ENCODE measurements around the gene RPS21. TPM values are rescaled to one million over a fixed set of nuclear protein-coding genes. Genes with fewer than 3 reads are reported as not detected.

Gene RPS21
- total and polyA plus RNA-seq, 2 of the 4 experiments (the other 2 are of a cell fraction): 2,710 to 4,298 TPM

DNA sequence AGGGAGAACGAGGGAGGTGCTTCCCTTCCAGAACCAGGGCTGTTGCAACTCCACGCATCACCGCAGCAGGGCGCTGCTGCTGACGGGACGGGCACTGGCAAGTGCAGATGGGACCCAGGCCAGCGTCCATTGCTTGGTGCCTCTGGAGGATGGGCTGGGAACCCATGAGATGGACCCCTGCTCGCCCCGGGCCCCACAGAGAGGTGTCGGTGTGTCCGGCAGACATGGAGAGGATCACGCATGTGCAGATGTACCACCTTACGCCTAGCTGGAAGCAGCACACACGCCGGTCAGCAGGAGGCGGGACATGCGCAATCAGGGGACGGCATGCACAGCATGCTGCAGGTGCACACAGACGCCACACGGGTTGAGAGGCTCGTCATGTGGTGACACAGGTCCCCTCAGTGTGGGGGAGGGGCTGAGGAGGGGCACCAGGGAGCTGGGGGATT is 14.5 kb downstream of the RPS21 start:
- no peak overlapping the region for H3K4me3 ChIP-seq (ENCODE audit: insufficient read depth, low read depth, low read length)
- ChIA-PET POLR2A (ENCODE audit: unreplicated experiment) (no interaction called here), CTCF (no interaction called here)

More for the DNA sequence above, 14.5 kb downstream of the RPS21 start:
- Histone ChIP-seq H2AK5ac (ENCODE audit: low read depth, low read length) (no peak overlapping the region), H3K9me1 (ENCODE audit: insufficient read depth, low read length) (0 out of 2 replicates have a peak, but pooled peaks cover 4% of the 10 kb centered on the region), H2BK120ac (ENCODE audit: low read depth, low read length) (no peak overlapping the region), H2AK9ac (replicated peaks; ENCODE audit: low read depth, low read length, poor library complexity) (no peak overlapping the region), H3K9me3 (ENCODE audit: control insufficient read depth, insufficient read depth, low read length) (no peaks in the 10 kb centered on the region), H4K91ac (ENCODE audit: insufficient read depth, low read depth, low read length) (no peak overlapping the region), H2BK5ac (ENCODE audit: low read depth, low read length, poor library complexity, severe bottlenecking) (no peak overlapping the region), H3K4me2 (ENCODE audit: low read depth, low read length) (no peak overlapping the region), H3K23ac (ENCODE audit: low read depth, low read length) (no peak overlapping the region), H3K56ac (ENCODE audit: extremely low read depth, insufficient read depth, low read length) (no peak overlapping the region), H3K18ac (ENCODE audit: low read depth, low read length) (no peak overlapping the region), H3K4me1 (ENCODE audit: control insufficient read depth, insufficient read depth, low read length) (peaks cover 2% of the 10 kb centered on the region; the same call in 1 of the 2 replicates), H3K27me3 (ENCODE audit: control insufficient read depth, insufficient read depth, low read length) (no peaks in the 10 kb centered on the region), H3K79me1 (ENCODE audit: low read depth in 1 of 2, low read length in 2 of 2) (peaks cover 8 to 24% of the 10 kb centered on the region in 2 experiments; a peak in 3 of 4 replicates), H2BK15ac (ENCODE audit: low read depth, low read length) (no peak overlapping the region), H4K8ac (ENCODE audit: low read depth in 2 of 2, low read length in 2 of 2) (no peak overlapping the region), H4K20me1 (ENCODE audit: insufficient read depth, low read length) (peaks cover 13% of the 10 kb centered on the region; the same call in 1 of the 2 replicates), H2AFZ (replicated peaks; ENCODE audit: low read length, poor library complexity) (no peak overlapping the region), H3K36me3 (ENCODE audit: control insufficient read depth, insufficient read depth, low read length) (peaks cover 5% of the 10 kb centered on the region), H3K27ac (ENCODE audit: insufficient read depth, low read length) (no peak overlapping the region), H3K4ac (ENCODE audit: low read depth, low read length) (no peak overlapping the region), H2BK20ac (ENCODE audit: low read depth, low read length) (no peak overlapping the region), H3K9ac (ENCODE audit: low read depth, low read length) (no peak overlapping the region), H4K5ac (ENCODE audit: low read depth, low read length) (no peak overlapping the region), H3K14ac (replicated peaks; ENCODE audit: low read depth, low read length) (no peak overlapping the region)
- no peak for ATAC-seq (ENCODE audit: low read depth)
- in situ Hi-C loops (cut with MboI; ENCODE audit: low sequenced_read_pairs) (no loop called here), dilution Hi-C loops (cut with HindIII; ENCODE audit: low sequenced_read_pairs, unreplicated experiment) (no loop called here), intact Hi-C loops (cut with micrococcal nuclease) (no loop called here)
- no peak for DNase-seq
- no peak for TF ChIP-seq RFX5 (IDR thresholded peaks at IDR 0.05; ENCODE audit: low read depth, low read length)
- TF ChIP-seq ELK1 (IDR thresholded peaks at IDR 0.05; ENCODE audit: borderline replicate concordance, low read depth, low read length): no peak
- TF ChIP-seq POLR2A (IDR thresholded peaks at IDR 0.05; ENCODE audit: low read depth, low read length): no peak
- no peak for TF ChIP-seq NFE2L2 (IDR thresholded peaks at IDR 0.05; ENCODE audit: low read depth, low read length)
- TF ChIP-seq SMC3 (IDR thresholded peaks at IDR 0.05; ENCODE audit: low read depth, low read length): no peak
- TF ChIP-seq CHD1 (IDR thresholded peaks at IDR 0.05; ENCODE audit: low read depth, low read length): no peak
- no peak for TF ChIP-seq CEBPB (IDR thresholded peaks at IDR 0.05; ENCODE audit: low read depth, low read length)
- TF ChIP-seq MAZ (IDR thresholded peaks at IDR 0.05; ENCODE audit: borderline replicate concordance, low read depth, low read length): no peak
- TF ChIP-seq, protein P1, sequence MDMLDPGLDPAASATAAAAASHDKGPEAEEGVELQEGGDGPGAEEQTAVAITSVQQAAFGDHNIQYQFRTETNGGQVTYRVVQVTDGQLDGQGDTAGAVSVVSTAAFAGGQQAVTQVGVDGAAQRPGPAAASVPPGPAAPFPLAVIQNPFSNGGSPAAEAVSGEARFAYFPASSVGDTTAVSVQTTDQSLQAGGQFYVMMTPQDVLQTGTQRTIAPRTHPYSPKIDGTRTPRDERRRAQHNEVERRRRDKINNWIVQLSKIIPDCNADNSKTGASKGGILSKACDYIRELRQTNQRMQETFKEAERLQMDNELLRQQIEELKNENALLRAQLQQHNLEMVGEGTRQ (IDR thresholded peaks at IDR 0.05; ENCODE audit: low read depth, low read length): no peak
- TF ChIP-seq MXI1 (IDR thresholded peaks at IDR 0.05; ENCODE audit: borderline replicate concordance, low read depth, low read length): no peak
- no peak for TF ChIP-seq BHLHE40 (IDR thresholded peaks at IDR 0.05; ENCODE audit: low read depth, low read length)
- no TSS peak for BruUV-seq (replicated peaks)
- WGBS, 2 experiments (ENCODE audit: extremely low coverage in 2 of 2, insufficient read length in 1 of 2): 88% methylated on average over 17 of the region's 21 CpGs; no CpG with 5 or more reads in 1 of the 2 experiments

Measured in IMR-90 (cell line).